Right lung (tissue), 5 donors: ENCODE measurements around the gene LCOR. TPM values are rescaled to one million over a fixed set of nuclear protein-coding genes. Genes with fewer than 3 reads are reported as not detected.
"Not testable (repeated sequence)": the region's sequence is repeated elsewhere in the genome, so short reads cannot be mapped to it uniquely, and the experiment has no call there.

ENCODE experiments used
- DNase-seq, 2 donors: peaks; one replicate each; pipeline ENCODE4 v3.0.0-alpha.2; 2013
- polyA plus RNA-seq, 5 donors: library from polyadenylated mRNA; unstranded; fragments of 120-200 nt; gene quantifications; one replicate each; pipeline versions ENCODE4 v1.2.1 to v1.2.3, GENCODE V29; 2013; ENCODE audit warnings: inconsistent platforms in 1 of 5, low replicate concordance in 1 of 5; ENCODE audit not compliant: insufficient read length in 5 of 5, insufficient read depth in 1 of 5

The LCOR gene
- polyA plus RNA-seq, 5 donors: 13.6 to 23.0 (median 22.6) TPM

DNA sequence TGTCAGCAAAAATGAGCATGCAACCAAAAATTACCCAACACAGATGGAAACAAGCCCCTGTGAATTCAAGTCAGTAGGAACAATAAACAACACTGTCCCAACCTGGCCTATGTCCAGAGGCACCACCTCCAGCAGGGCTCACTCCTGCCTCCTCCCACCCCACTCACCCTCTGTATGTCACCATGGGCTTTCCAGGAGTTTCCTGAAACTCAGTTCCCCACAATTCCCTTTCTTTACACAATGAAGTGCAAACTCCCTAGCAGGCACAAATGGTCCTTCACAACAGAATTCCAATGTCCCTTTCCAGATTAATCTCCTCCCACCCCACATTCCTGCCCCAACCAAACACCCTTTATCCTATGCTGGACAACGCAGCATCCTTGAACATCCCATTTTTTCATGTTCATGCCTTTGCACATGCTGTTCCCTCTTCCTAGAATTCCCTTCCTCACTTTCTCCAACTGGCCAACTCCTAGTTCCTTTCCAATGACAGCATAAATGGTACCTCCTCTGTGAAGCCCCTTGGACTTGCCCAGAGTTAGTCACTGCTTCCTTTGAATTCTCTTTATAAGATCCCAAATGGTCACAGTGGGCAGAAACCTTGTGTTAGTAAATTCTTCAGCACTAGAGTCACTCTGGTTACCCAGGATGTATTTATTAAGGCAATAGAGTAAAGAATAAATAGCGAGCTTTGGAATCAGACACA lies 196.2 kb downstream of the LCOR start:
- DNase-seq: no peak

DNA sequence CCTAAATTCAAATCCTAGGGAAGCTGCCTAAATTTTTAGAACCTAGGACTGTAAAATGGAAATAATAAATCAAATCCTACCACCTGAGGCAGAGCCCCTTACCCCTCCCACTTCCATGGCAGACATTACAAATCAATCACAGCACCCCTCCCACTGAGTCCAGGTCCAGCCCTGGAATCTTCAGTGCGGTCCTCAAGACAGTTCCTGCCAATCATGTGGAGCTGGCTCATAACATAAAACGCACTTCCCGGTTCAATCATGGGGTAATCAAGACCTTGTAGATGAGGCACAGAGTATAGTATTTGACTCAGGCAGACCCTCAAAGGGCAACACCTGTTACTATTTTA lies 196.7 kb downstream of the LCOR start:
- no peak for DNase-seq

DNA sequence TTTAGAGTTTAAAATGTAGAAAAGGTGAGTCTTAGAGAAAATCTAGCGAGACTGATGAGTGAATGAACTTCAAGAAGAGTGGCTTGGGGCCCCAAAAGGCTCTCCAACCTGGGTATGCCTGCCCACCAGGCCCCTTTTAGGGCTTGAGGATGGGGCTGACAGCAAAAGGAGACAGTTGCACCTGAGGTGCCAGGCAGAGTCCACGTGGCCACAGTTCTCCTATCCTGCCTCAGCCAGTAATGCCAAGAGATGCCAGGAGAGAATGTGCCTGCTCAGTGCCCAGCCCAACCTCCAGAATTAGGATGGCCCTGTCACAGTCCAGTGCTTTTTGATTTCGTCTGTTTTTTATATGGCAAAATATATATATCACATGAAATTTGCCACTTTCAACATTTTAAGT lies 197.2 kb downstream of the LCOR start:
- no peak for DNase-seq

DNA sequence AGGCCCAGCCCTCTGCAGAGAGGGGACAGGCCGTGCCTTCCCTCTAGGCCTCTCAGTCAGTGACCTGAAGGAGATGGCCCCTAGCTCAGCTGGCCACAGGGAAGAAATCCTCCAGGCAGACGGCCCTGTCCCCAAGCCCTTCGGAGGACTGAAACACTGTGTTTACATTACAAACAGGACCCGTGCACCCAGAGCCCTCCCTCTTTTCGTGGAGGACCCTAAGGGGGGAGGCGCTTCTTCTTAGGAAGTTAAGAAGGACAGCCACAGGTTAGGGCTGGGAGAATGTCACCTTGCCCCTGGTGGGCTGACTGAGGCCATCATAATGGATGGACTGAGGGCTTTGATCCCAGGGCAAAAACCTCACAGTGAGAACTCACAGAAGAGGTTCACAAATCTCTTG lies 198.8 kb downstream of the LCOR start:
- no peak for DNase-seq

DNA sequence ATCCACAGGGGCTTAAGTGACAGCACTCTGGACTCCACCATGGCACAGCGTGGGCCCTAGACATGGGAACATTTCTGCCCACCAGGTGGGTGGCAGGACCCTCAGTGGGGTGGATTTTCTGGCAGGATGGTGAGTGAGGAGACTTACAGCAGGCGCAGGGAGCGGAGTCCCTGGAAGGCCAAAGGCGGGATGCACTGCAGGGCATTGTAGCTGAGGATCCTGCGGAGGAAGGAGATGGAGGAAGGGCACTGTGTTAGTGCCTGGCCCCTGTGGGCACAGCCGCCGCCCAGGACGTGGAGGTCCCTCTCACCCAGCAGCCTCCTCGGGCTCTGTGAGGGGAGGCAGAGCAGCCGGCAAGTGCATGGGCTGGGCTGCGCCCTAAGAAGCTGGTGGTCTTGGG lies 199.4 kb downstream of the LCOR start:
- no peak for DNase-seq

DNA sequence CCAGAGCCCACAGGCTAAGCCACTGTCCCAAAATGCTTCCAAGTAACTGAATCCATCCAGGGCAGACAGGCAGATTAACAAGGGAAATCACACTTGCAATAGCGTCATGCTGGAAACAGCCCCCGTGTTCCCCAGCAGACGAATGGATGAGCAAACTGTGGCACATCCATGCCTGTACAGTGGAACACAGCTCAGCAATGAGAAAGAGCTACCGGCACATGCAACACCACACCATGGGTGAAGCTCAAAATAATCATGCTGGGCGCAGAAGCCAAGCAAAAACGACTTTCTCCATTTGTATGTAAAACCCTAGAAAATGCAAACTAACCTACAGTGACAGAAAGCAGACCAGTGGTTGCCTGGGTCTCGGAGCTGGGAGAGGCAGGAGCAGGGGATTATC lies 200.5 kb downstream of the LCOR start:
- DNase-seq: no peak

DNA sequence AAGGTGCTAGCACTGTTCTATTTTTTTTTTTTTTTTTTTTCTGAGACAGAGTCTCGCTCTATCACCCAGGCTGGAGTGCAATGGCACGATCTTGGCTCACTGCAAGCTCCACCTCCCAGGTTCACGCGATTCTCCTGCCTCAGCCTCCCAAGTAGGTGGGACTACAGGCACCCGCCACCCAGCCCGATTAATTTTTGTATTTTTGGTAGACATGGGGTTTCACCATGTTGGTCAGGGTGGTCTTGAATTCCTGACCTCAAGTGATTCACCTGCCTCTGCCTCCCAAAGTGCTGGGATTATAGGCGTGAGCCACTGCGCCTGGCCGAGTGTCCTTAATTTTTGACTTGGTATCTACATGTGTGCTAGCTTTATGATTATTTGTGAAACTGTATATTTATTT lies 201.7 kb downstream of the LCOR start:
- DNase-seq: not testable (repeated sequence)

DNA sequence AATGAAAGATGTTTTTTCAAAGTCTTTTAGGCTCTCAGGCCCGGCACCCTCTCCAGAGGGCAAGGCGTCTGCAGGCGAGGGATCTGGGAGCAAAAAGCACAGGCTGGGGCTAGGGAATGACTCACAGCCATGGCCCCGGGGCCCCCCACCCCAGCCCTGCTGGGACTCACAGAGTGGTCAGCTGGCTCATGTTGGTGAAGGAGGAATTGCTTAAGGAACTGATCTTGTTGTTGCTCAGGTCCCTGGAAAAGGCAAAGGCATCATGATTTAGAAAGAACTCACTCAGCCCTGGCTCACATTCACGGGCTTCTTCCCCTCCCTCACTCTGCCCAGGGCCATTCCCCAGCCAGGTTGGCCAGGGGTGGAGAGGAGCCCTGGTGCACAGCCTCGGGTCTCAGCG lies 202.2 kb downstream of the LCOR start:
- DNase-seq: no peak

DNA sequence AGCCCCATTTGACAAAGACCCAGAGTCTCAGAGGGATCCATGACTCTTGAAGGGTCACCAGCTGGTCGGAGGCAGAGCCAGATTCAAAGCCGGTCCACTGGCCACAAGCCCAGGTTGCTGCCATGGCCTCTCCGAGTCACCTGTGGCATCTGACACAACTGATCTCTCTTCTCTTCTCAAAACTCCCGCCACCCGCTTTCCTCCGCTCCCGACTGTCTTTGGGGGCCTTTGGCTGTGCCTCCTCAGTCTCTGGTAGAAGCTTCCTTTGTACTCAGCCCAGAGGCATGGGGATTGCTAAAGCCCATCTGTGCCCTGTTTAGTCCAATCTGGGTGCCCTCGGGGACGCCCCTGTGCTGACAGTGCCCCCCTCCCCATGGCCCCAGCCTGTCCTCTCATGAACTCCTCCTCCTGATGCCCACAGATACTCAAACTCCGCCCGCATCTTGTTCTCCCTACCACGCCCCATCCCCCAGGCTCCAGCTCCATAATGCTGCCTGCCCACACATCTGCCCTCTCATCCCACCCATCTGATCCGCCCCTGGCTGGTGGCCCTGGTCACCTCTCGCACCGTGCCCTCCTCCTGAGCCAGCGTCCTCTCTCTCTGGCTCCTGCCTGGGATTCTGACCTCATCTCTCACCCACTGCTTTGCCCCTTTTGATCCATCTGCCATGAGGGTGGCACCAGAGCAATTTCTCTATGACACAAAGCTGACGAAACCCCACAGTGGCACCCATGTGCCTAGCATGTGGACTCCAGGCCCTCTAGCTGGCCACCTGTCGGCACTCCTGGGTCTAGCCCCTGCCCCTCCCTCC lies 203.1 kb downstream of the LCOR start:
- DNase-seq: no peak

DNA sequence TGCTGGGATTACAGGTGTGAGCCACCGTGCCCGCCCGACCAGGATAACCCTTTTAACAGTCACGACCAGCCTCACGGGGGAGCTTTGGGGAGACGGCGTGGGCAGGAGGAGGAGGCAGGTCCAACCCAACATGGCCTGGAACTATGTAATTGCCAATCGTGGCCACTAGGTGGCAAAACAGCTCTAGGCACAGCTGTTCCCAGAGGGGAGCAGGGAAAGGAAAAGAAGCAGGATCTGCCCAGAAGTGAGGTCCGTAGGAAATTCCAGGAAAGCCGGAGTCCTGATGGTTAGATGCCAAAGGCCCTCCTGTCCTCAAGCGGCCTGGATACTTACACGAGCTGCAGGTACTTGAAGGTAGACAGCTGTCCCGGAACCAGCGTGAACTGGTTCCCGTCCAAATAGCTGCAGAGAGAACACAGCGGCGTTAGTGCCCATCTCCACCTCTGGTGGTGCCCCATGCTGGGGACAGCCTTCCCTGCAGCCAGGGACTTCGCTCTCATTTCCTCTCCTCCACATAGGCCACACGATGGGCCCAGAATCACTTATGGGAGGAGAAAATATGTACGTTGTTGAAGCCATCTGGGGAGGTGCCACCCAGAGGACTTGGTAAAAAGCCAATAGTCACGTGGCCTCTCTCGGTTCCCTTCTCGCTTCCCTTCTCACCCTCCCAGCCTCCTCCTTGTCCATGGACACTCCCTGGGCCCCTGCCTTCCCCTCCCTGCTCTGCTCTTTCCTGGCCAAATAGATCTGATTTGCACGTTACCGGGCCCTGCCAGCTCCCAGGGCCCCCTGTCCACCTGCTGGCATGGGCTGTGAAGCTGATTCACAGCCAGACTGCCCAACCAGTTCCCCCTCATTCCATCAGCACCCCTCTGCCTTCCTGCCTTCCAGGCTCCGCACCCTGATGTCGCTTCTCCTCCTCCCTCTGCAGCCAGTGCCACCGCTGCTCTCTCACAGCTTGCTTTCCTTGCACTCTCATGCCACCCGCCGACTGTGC lies 205.6 kb downstream of the LCOR start:
- DNase-seq: peak; percentile 69 to 81

DNA sequence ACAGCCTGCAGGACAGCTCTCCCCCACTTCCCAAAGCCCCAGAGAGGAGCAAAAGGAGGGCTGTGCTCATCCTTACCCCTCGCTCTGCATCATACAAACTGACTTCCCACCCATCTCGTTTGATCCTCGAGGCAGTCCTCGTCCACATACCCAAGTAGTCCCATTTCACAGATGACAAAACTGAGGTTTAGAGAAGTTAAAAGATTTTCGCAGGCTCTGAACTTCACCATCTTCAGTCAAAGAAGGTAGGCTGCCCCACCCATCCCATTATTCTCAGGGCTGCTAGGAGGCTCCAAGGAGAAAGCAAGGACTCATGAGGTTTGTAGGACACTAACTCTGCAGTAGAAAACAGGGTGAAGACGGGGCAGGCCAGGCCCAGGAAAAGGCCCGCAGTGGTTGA lies 206.6 kb downstream of the LCOR start:
- DNase-seq: no peak

DNA sequence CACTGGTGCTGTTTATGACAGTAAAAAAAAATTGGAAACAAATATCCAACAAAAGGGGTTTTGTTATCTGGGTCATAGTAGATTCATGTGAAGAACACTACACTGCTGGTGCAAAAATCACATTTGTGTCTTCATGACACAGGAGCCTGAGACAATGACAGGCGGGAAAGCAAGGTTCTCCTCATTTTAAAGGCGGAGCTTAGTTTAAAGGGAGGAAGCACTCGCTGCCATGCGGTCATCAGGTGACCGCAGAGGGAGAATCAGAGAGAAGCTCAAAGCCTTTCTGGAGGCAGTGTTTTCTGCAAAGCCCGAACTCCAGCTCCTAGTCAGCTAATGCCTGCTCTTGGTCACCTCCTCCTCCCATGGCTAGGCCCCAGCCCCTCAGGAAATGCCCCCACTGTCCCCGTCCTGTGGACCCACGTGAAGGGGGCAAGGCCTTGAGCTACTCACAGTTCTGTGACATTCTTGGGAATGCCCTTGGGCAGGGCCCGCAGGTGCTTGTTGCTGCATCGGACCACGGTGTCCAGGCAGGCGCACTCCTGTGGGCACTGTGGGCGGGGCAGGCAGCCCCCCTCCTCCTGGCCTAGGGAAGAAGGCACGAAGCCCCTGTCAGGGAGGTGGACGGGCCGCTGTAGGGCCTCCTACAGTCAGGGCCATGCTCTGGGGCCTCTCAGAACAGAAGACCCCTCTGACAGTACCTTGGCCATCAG lies 207.6 kb downstream of the LCOR start:
- DNase-seq: no peak

DNA sequence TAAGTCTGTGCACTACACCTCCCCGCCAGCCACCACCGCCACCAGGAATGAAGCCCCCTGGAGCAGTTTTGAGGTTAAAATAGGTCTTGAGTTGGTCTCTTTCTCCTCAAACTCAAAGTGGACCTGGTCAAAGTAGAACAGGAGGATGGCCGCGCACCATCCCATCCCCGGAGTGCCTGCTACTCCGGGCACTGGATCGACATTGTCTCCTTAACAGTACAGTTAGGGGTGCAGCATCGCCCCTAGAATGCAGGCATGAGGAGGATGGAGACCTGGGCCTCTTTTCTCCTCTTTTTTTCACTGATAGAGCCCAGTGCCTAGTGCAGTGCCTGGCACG lies 208.1 kb downstream of the LCOR start:
- DNase-seq: no peak

DNA sequence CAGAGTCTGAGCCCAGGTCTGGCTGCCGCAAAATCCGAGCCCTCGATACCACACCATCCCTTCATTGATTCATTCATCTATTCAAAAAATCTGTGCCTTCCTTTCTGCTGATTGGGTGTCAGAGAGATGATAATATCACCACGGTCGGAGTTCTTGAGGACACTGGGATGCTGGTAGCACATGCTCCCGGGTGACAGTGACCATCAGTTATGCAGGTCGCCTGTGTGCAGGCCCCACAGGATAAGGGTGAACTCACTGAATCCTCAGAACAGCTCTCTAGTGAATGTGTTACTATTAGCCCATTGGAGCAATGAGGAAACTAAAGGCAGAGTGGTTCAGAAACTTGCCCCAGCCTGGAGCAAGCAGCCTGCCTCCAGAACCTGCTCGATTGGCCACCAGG lies 208.6 kb downstream of the LCOR start:
- no peak for DNase-seq

DNA sequence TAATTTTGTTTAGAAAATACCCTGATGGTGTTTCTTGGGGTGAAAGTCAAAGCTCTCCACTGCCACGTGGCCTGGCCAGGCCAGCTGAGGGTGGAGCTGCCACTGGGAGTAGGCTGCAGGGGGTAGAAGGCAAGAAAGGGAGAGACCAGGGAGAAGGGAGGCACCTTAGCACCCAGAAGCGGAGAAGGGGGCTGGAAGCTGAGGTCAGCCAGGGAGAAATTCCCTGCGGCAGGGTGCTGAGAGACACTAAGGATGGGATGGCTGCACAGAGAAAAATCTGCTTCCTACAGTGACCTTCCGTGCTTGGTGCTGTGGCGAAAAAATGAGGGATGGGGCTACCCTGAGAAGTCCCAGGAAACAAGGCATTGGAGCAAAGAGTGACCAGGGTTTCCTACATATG lies 210.0 kb downstream of the LCOR start:
- DNase-seq: no peak

DNA sequence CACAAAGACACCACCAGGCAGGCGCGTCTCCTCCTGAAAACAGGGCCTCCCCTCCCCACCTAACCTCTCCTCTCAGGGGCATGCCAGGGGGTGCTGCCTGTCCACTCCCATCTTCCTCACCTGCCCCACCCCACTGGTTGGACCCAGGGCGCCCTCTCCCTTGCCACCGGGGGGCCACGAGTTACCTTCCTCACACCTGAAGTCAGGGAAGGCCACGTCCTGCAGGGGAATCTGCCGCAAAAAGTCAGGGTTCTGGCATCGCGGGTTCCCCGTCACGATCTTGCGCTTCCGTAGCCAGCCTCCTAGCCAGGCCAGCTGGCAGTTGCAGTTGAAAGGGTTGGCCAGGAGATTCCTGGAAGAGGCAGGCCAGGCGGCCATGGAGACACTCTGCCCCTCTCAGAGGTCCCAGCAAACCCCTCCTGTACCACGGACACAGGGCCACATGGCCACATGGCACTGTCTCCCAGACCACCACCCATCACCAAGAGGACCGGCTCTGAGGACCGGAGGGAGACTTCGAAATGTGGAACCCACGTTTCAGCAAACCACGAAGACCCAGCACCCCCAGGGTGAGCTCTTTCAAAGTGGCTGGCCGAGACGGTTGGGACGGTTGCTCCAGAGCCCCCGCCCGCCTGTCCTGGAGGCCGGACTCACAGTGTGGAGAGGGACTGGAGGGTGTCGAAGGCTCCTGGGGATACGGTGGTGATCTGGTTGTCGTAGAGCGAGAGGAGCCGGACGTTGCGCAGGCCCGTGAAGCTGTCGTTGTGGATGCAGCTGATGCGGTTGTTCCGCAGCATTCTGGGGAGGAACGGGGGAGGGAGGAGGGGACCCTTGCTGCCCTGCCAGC lies 210.8 kb downstream of the LCOR start:
- DNase-seq: no peak

DNA sequence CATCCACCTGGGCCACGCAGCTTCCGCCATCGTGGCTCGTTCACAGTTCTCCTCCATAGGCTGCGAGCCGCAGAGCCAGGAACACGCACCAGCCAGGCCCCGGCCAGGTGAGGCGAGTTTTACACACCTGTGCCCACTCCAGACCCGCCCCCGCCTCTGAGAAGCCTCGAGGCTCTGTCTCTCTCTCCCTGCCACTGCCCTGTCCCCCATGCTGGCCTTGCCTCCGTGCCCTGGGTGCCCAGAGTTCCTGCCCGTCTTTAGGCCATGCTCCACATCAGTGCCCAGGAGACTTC lies 211.4 kb downstream of the LCOR start:
- no peak for DNase-seq
